Measurements from ENCODE around the gene WDFY4. TPM values are rescaled to one million over a fixed set of nuclear protein-coding genes. Genes with fewer than 3 reads are reported as not detected.
A peak's percentile ranks its signal among the peaks of the same experiment; 100 is the strongest.

Gene WDFY4
- total and polyA plus RNA-seq, 8 donors: 0.15 to 8.0 (median 2.7) TPM

DNA sequence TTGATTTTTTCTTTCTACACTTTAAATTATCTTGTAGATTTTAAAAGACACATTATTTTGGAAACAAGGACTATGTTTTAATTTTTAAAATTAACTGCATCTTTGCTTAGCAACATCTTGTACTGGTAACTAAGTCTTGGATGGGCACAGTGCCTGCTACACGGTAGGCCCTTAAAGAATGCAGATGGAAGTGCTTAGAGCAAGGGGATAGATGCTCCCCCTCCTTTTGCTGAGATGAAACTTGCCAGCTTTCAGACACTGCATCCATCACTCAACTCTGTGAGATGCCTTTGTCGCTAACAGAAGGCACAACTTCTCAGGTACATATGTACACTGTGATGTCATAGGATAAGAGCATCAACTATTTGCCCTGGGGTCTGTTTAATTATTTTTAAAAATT lies 151.1 kb downstream of the WDFY4 start:
- intact Hi-C loops (cut with DNase I; ENCODE audit: low total_unique reads): no loop called here
- Histone ChIP-seq H3K4me1 (no peaks in the 10 kb centered on the region), H3K27me3 (no peaks in the 10 kb centered on the region), H3K4me3 (no peak overlapping the region), H3K36me3 (no peaks in the 10 kb centered on the region), H3K27ac (no peak overlapping the region), H3K9me3 (peaks cover 0 to 10% (median 4%) of the 10 kb centered on the region in 4 donors)
- WGBS, 5 donors: 68 to 78% (median 75%) methylated on average over 2 of the region's 2 CpGs
- TF ChIP-seq EP300 (IDR thresholded peaks at IDR 0.05): no peak
- TF ChIP-seq, protein P1, sequence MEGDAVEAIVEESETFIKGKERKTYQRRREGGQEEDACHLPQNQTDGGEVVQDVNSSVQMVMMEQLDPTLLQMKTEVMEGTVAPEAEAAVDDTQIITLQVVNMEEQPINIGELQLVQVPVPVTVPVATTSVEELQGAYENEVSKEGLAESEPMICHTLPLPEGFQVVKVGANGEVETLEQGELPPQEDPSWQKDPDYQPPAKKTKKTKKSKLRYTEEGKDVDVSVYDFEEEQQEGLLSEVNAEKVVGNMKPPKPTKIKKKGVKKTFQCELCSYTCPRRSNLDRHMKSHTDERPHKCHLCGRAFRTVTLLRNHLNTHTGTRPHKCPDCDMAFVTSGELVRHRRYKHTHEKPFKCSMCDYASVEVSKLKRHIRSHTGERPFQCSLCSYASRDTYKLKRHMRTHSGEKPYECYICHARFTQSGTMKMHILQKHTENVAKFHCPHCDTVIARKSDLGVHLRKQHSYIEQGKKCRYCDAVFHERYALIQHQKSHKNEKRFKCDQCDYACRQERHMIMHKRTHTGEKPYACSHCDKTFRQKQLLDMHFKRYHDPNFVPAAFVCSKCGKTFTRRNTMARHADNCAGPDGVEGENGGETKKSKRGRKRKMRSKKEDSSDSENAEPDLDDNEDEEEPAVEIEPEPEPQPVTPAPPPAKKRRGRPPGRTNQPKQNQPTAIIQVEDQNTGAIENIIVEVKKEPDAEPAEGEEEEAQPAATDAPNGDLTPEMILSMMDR (IDR thresholded peaks at IDR 0.05): no peak
- no peak for TF ChIP-seq POLR2AphosphoS5 (IDR thresholded peaks at IDR 0.05)
- no peak for TF ChIP-seq POLR2A (IDR thresholded peaks at IDR 0.05)
- DNase-seq: no peak

DNA sequence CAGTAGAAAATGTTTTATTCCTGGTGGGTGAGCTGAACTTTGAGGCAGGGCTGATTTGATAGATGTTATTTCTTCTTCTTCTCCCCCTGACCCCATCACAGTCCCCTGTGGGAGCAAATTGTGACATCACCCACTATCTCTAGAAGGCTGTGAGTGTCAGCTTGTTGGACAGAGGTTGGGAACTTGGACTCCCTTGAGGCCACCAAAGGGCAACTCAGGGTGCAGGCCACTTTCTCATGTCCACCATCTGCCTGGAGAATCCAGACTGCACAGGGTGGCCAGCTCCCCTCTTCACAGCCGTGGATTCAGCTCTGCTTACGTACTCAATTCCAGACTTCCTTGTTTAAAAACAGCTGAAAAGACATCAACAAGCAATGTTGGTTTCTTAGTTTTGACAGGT lies 151.9 kb downstream of the WDFY4 start:
- Histone ChIP-seq H3K36me3 (no peaks in the 10 kb centered on the region), H3K4me3 (no peak overlapping the region), H3K9me3 (peaks cover 0 to 10% (median 4%) of the 10 kb centered on the region in 4 donors), H3K27ac (no peak overlapping the region), H3K4me1 (no peaks in the 10 kb centered on the region), H3K27me3 (no peaks in the 10 kb centered on the region)
- TF ChIP-seq, protein P1 (IDR thresholded peaks at IDR 0.05): no peak
- TF ChIP-seq POLR2A (IDR thresholded peaks at IDR 0.05): no peak
- no peak for TF ChIP-seq EP300 (IDR thresholded peaks at IDR 0.05)
- intact Hi-C loops (cut with DNase I; ENCODE audit: low total_unique reads): no loop called here
- WGBS, 5 donors: 70 to 84% (median 74%) methylated on average over 2 of the region's 2 CpGs
- no peak for DNase-seq

DNA sequence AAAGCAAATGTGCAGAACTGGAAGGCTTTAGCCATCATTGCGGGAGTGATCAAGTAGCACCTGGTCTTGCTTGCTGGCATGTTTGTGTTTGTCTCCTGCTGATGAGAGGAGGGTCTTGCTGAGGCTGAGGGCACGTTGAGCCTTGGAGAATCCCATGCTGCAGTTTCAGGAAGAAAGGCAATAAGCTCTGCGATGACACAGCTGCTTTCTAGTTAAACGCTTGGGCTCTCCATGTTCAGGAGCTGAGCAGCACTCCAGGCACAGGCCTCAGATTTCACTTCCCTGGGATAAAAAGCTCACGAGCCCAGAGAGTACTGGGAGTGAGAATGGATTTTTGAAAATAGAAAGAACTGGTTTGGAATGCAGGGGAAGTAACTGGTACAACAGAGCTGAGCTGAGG lies 154.2 kb downstream of the WDFY4 start:
- Histone ChIP-seq H3K4me3 (no peak overlapping the region), H3K27me3 (no peaks in the 10 kb centered on the region), H3K27ac (no peak overlapping the region), H3K9me3 (no peaks in the 10 kb centered on the region), H3K4me1 (no peaks in the 10 kb centered on the region), H3K36me3 (no peaks in the 10 kb centered on the region)
- TF ChIP-seq POLR2AphosphoS5 (IDR thresholded peaks at IDR 0.05) (no peak), POLR2A (IDR thresholded peaks at IDR 0.05) (no peak), EP300 (IDR thresholded peaks at IDR 0.05) (no peak)
- TF ChIP-seq, protein P1 (IDR thresholded peaks at IDR 0.05): no peak
- 54 to 56% (median 54%) methylated on average over 5 of the region's 5 CpGs for WGBS, 5 donors
- intact Hi-C loops (cut with DNase I; ENCODE audit: low total_unique reads): no loop called here
- peak in 1 of 2 donors; percentile 25 for DNase-seq

DNA sequence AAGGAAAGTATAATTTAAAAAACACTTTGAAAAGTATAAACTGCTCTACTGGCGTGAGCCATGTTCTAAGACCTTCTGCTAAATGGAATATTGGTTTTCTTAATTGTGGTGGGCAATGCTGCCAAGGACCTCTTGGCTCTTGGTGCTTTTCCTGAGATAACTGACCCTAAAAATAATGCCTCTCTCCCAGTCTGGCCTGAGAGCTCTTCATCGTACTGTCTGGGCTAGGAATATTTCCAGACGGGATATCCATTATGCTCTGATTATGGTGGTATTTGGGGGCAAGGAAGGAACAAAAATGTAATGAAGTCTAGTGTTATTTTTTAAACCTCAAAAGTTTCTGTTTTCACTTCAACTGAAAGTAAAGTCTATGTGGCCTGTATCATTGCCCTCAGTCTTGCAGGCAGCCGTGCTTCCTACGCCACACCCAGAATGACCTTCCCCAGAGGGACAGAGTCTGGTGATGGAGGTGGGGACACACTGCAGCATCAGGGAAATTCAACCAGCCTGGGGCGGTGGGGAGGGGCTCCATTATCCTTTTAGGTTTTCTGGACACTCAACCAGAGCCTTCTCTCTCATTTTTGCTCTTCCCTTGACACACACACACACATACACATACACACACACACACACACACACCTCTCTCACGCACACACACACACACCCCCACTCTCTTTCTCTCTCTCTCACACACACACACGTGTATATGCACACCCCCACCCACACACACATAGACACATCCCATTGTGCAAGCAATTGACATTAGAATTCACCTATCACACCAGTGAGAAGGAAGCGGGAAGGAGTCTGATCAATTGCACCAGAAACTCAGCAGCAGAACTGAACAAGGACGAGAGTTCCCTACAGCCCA lies 155.4 kb downstream of the WDFY4 start:
- H3K4me1 ChIP-seq: no peaks in the 10 kb centered on the region
- H3K27me3 ChIP-seq: no peaks in the 10 kb centered on the region
- no peak for DNase-seq
- intact Hi-C loops (cut with DNase I; ENCODE audit: low total_unique reads): no loop called here
- 74 to 81% (median 76%) methylated on average over 10 of the region's 10 CpGs for WGBS, 5 donors
- H3K27ac ChIP-seq: no peak overlapping the region
- no peaks in the 10 kb centered on the region for H3K36me3 ChIP-seq
- no peak for TF ChIP-seq EP300 (IDR thresholded peaks at IDR 0.05)
- TF ChIP-seq POLR2AphosphoS5 (IDR thresholded peaks at IDR 0.05): no peak
- no peak for TF ChIP-seq POLR2A (IDR thresholded peaks at IDR 0.05)
- TF ChIP-seq, protein P1 (IDR thresholded peaks at IDR 0.05): no peak
- no peak overlapping the region for H3K4me3 ChIP-seq
- no peaks in the 10 kb centered on the region for H3K9me3 ChIP-seq
